ENCODE data around the gene DHRS13. TPM values are rescaled to one million over a fixed set of nuclear protein-coding genes. Genes with fewer than 3 reads are reported as not detected.

DHRS13 gene
- total RNA-seq, 1 donor from 2014 or later = 11.8 TPM

- Histone ChIP-seq H3K4me1 (no peaks in the 10 kb centered on the region), H3K4me3 (no peak overlapping the region), H3K36me3 (no peaks in the 10 kb centered on the region), H3K27ac (no peak overlapping the region), H3K9me3 (no peaks in the 10 kb centered on the region), H3K27me3 (no peaks in the 10 kb centered on the region)
- DNase-seq (ENCODE audit: extremely low spot score in 2 of 2) = no peak
- intact Hi-C loops (cut with DNase I) = no loop called here
- no peak for TF ChIP-seq POLR2AphosphoS5 (IDR thresholded peaks at IDR 0.05; ENCODE audit: insufficient read depth in 1 of 2, low read depth in 1 of 2)
- TF ChIP-seq CTCF (IDR thresholded peaks at IDR 0.05) = no peak
- TF ChIP-seq POLR2A (IDR thresholded peaks at IDR 0.05) = no peak
Measured at GRCh38 chr17:28865946-28866752, 36.7 kb downstream of the DHRS13 start.

- no peaks in the 10 kb centered on the region for H3K9me3 ChIP-seq
- no peak overlapping the region for H3K27ac ChIP-seq
- H3K4me3 ChIP-seq = no peak overlapping the region
- DNase-seq (ENCODE audit: extremely low spot score in 2 of 2) = no peak
- no peaks in the 10 kb centered on the region for H3K27me3 ChIP-seq
- intact Hi-C loops (cut with DNase I) = no loop called here
- no peaks in the 10 kb centered on the region for H3K4me1 ChIP-seq
- H3K36me3 ChIP-seq = peaks cover 0 to 2% of the 10 kb centered on the region in 2 donors
- TF ChIP-seq POLR2AphosphoS5 (IDR thresholded peaks at IDR 0.05; ENCODE audit: insufficient read depth in 1 of 2, low read depth in 1 of 2) (no peak), CTCF (IDR thresholded peaks at IDR 0.05) (no peak), POLR2A (IDR thresholded peaks at IDR 0.05) (no peak)
Measured at GRCh38 chr17:28864991-28865849, 37.7 kb downstream of the DHRS13 start.

- H3K4me1 ChIP-seq = no peaks in the 10 kb centered on the region
- no peak overlapping the region for H3K27ac ChIP-seq
- peaks cover 0 to 13% of the 10 kb centered on the region in 2 donors for H3K36me3 ChIP-seq
- H3K4me3 ChIP-seq = no peak overlapping the region
- TF ChIP-seq POLR2A (IDR thresholded peaks at IDR 0.05) = no peak
- TF ChIP-seq CTCF (IDR thresholded peaks at IDR 0.05) = no peak
- no peak for TF ChIP-seq POLR2AphosphoS5 (IDR thresholded peaks at IDR 0.05; ENCODE audit: insufficient read depth in 1 of 2, low read depth in 1 of 2)
- no peaks in the 10 kb centered on the region for H3K9me3 ChIP-seq
- DNase-seq (ENCODE audit: extremely low spot score in 2 of 2) = no peak
- no peaks in the 10 kb centered on the region for H3K27me3 ChIP-seq
- intact Hi-C loops (cut with DNase I) = no loop called here
Measured at GRCh38 chr17:28863953-28864352, 38.9 kb downstream of the DHRS13 start.

- intact Hi-C loops (cut with DNase I) = no loop called here
- DNase-seq (ENCODE audit: extremely low spot score in 2 of 2) = no peak
- H3K9me3 ChIP-seq = no peaks in the 10 kb centered on the region
- peaks cover 0 to 27% of the 10 kb centered on the region in 2 donors for H3K36me3 ChIP-seq
- H3K27me3 ChIP-seq = no peaks in the 10 kb centered on the region
- no peak for TF ChIP-seq CTCF (IDR thresholded peaks at IDR 0.05)
- no peak for TF ChIP-seq POLR2A (IDR thresholded peaks at IDR 0.05)
- no peak for TF ChIP-seq POLR2AphosphoS5 (IDR thresholded peaks at IDR 0.05; ENCODE audit: insufficient read depth in 1 of 2, low read depth in 1 of 2)
- no peaks in the 10 kb centered on the region for H3K4me1 ChIP-seq
- no peak overlapping the region for H3K4me3 ChIP-seq
- H3K27ac ChIP-seq = no peak overlapping the region
Measured at GRCh38 chr17:28862561-28862960, 40.3 kb downstream of the DHRS13 start.

Data from vagina (tissue), 2 donors.